Activated T-cell treated with anti-CD3 and anti-CD28 coated beads, Interleukin-2, amount 50 U/mL, for 1 hour (primary cell): ENCODE data around the gene BCAS4.
A peak's percentile ranks its signal among the peaks of the same experiment; 100 is the strongest.

Experiments
- DNase-seq: peaks from one replicate; pipeline ENCODE4 v3.0.0-alpha.2; 2020

Gene BCAS4

DNA sequence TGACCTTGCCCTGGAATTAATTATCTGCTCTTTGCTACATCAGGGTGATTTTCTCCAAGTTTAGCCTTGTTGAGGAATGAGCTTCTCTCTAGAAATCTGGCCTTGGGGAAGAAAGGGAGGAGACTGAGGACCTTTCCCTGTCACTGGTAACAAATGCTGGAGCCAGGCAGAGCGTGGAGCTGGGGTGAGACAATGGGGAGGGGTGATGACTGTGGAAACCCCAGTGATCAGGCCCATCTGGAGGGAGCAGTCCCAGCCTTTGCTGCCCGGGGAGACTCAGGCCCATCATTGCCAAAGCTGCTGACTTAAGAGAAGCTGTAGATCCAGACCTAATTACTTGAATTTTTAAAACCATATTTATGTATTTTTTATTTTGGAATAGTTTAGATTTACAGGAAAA lies 31.3 kb downstream of the BCAS4 start:
- DNase-seq: no peak

GRCh38 chr20:50828363-50829136 lies 33.7 kb downstream of the BCAS4 start:
- no peak for DNase-seq

DNA sequence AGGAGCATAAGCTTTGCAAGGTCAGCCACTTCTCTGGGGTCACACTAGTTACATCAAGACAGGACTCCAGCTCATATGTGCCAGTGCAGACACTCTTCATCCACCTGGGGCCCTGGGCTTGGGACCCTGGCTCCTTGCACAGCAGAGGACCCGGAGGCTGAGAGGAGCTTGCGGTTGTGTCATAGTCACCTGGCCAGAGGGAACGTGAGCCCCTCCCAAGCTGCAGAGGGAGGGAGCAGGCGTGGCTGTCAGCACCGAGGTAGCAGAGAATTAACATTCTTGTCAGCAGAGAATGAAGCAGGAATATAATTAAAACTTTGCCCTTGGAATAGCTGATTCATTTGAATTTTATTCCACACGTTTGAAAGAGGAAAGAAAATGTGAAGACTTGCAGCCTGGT lies 36.8 kb downstream of the BCAS4 start:
- DNase-seq: no peak

GRCh38 chr20:50834599-50835005 lies 39.7 kb downstream of the BCAS4 start:
- DNase-seq: no peak

GRCh38 chr20:50837532-50838321 lies 42.9 kb downstream of the BCAS4 start:
- DNase-seq: no peak

- no peak for DNase-seq
Measured at GRCh38 chr20:50838322-50838625, 43.4 kb downstream of the BCAS4 start.

- no peak for DNase-seq
Measured at GRCh38 chr20:50838707-50839385, 44.0 kb downstream of the BCAS4 start.

GRCh38 chr20:50842821-50843220 lies 48.0 kb downstream of the BCAS4 start:
- no peak for DNase-seq

- DNase-seq: no peak
Measured at GRCh38 chr20:50843331-50844276, 48.7 kb downstream of the BCAS4 start.

- peak; percentile 24 for DNase-seq
Measured at GRCh38 chr20:50844430-50845100, 49.7 kb downstream of the BCAS4 start.

DNA sequence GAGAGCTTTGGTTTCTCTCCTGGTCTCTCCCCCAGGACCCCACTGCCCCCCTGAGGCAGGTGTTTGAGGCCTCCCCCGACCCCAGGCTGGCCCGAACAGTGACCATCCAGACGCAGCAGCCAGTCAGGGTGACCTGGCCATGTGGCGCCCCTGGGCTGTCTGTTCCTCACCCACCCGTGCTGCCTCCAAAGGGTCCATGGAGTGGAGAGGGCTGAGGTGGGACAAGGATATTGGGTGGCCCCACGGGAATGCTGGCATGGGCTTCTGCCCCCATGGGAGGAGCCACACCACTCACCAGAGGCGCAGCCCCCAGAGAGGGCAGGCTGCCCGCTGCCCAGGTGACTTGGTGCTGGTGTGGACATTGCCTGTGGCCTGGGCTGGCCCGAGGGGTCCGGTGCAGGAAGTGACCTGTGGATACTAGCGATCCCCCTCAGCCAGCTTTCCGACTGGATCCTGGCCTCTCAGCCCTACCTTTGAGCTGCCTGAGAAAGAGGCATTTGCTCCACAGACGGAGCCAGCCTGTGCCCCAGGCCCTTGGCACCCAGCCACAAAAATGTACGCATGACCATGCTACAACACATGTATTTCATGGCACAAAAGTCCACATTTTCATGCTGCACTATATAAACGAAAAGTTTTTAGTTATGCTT lies 50.8 kb downstream of the BCAS4 start:
- DNase-seq: no peak

GRCh38 chr20:50848341-50848808 lies 53.5 kb downstream of the BCAS4 start:
- DNase-seq: no peak

DNA sequence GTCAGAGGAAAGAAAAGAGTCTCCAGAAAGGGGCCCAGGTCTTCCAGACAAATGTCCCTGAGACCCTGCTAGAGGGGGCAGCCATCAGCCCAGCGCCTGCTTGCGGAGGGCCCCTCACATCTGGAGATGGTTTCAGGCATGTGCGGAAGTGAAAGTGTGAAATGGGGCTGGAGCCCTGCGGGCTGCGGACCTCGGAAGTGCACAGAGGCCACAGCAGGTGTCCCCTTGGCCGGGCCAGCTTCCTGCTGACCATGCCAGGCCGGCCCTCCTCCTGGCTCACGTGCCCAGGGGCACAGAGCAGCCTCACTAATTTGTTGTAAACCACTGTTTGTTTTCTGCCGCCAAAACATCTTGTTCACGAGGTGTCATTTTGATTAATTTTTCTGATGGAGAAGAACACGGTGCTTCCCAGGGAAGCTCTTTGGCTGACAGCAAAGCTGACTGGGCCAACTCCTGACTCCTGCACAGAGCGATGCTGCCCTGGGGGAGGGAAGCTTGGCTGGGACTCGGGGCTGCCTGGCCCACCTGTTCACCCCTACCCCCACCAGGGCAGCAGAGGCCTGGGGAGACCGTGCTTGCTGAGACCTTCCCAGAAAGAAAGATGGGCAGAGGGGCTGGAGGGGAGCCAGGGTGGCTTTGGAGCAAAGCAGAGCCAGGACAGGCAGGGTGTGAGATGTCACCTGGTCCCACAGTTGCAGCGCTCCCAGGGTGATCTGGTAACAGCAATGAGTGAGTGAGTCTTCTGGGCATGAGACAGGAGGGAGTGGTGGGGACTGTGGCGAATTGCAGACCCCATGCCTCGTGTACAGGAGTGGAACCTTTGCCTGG lies 54.2 kb downstream of the BCAS4 start:
- no peak for DNase-seq

DNA sequence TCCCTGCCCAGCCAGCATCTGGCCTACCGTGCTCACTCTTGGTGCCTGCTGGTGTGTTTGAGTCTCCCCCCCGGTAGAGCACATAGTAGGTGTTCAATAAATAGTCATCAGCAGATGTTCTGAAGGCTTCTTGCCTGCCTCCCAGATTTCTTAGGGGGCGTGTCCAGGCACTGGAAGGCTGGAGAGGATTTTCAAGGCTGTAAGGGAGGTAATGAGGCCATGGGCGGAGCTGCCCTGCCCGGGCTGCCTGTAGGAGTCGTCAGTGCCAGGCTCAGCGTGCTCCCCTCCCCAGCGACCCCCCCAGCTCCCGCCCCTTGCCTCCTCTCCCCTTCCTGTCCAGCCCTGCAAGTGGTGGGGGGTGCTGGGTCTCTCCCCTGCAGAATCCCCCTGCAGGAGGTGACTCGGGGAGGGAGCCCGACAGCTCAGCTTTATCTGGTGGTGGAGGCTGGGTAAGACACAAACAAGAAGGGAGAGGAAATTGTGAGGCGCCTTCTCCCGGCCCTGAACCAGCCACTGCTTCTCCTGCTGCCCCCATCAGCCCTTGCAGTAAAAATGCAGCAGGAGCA lies 55.9 kb downstream of the BCAS4 start:
- no peak for DNase-seq

- DNase-seq: no peak
Measured at GRCh38 chr20:50852085-50852484, 57.2 kb downstream of the BCAS4 start.

DNA sequence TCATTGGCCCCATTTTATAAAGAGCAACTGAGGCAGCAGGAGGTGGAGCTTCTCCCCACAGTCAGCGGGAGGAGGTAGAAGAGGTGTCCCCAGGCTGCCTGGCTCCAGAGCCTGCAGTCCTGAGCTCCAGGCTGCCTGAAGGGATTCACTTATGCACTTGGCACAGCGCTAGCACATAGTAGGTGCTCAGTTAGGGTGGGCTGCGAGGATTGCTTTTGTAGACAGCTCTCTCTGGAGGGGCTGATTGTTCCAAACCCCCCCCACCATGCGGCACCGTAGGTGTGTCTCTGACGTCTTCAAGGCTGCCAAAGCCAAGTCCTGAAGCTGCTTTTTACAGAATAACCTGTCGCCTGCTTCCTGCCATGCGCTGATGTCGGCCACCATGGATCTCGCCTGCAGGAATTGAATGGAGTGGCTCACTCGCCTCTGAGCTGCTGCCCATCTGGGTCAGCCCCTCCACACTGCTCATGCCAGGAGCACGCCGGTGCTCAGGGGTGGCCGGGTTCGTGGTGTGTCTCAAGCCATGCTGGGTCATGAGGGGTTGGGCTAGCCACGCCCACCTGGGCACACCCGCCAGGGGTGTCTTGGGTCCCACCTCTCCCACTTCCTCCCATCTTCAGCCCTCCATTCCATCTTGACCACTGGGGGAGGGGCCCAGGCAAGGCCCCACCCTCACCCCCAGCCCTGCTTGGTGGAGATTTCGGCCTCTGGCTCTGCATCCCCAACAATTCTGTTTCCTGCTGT lies 59.8 kb downstream of the BCAS4 start:
- no peak for DNase-seq

GRCh38 chr20:50855498-50856474 lies 60.9 kb downstream of the BCAS4 start:
- DNase-seq: no peak

- DNase-seq: no peak
Measured at GRCh38 chr20:50856475-50857041, 61.7 kb downstream of the BCAS4 start.
